GM12892 (cell line): Measurements from ENCODE around the gene PFKFB3.

Experiments
- POLR2A ChIP-seq: IDR thresholded peaks from 2 replicates; pipeline ENCODE4 v1.6.1; 2011; ENCODE audit warnings: low read depth, low read length, control low read depth
- POLR2AphosphoS5 ChIP-seq: IDR thresholded peaks from 2 replicates; pipeline ENCODE4 v1.6.1; 2011; ENCODE audit warnings: low read depth, low read length, control low read depth
- TAF1 ChIP-seq: IDR thresholded peaks from 2 replicates; pipeline ENCODE4 v1.6.1; 2011; ENCODE audit warnings: low read depth, mild to moderate bottlenecking, control low read depth, low read length, borderline replicate concordance

GRCh38 chr10:6233725-6234277, 31.1 kb downstream of the PFKFB3 start:
- TF ChIP-seq POLR2AphosphoS5, result no peak
- no peak for TF ChIP-seq POLR2A
- TF ChIP-seq TAF1, result no peak
